K562 (cell line): ENCODE results near the gene IL10RB. TPM values are rescaled to one million over a fixed set of nuclear protein-coding genes. Genes with fewer than 3 reads are reported as not detected.

ENCODE experiments used
- ATAC-seq: fragments of 200-7000 bp; cut with Tn5 transposase; 3 replicates; pipeline ENCODE4 v1.9.1; 2020; ENCODE audit warnings: moderate library complexity
- BruUV-seq: library from RNA; stranded (reverse); fragments of 400-500 nt; replicated peaks from 2 replicates; lab custom pipeline; 2021; lab: Mats Ljungman, UMichigan
- CTCF ChIA-PET: fragments of 300-600 bp; formaldehyde crosslinking; extraction: SDS; loops from one replicate; lab custom pipeline; 2021; ENCODE audit warnings: low intra/inter-chr PET ratio; lab: Yijun Ruan, JAX
- POLR2A ChIA-PET: fragments of 300-600, 350-650 bp; sonication (Branson Sonifier 250); formaldehyde crosslinking; extraction: SDS; loops from one replicate; lab custom pipeline; 2021; ENCODE audit warnings: antibody characterized with exemption, inconsistent platforms; lab: Yijun Ruan, JAX
- DNase-seq, 4 experiments: peaks; one replicate each; pipeline versions ENCODE4 v3.0.0 to v3.0.0-alpha.2; 2011 to 2018; ENCODE audit warnings: low spot score in 3 of 4, mixed read lengths in 3 of 4; ENCODE audit errors: extremely low read depth in 1 of 4
- FAIRE-seq: peaks from 2 replicates; lab custom pipeline; 2011; peaks lifted over from hg19 to GRCh38; lab: Jason Lieb, UNC
- H2AFZ ChIP-seq: 2 replicates; pipeline ENCODE4 v1.6.0; 2011; ENCODE audit warnings: low read depth, low read length, control low read depth, inconsistent platforms
- H3K27ac ChIP-seq: fragments of 200-600 bp; 3 replicates; pipeline ENCODE4 v1.8.0; 2011; ENCODE audit warnings: low read depth, mild to moderate bottlenecking, control low read depth, inconsistent platforms, low read length, moderate library complexity, mixed read lengths; ENCODE audit errors: extremely low read depth
- H3K27me3 ChIP-seq, 2 experiments: fragments of 300-600 bp in 1 of 2; 2 replicates in 1 of 2; 3 replicates in 1 of 2; pipeline versions ENCODE4 v1.6.0 to v1.8.0; 2011; ENCODE audit warnings: inconsistent platforms in 2 of 2, low read length in 2 of 2, mild to moderate bottlenecking in 1 of 2, mixed read lengths in 1 of 2, moderate library complexity in 1 of 2; ENCODE audit not compliant: control insufficient read depth in 2 of 2, insufficient read depth in 2 of 2
- H3K36me3 ChIP-seq: fragments of 300-600 bp; 3 replicates; pipeline ENCODE4 v1.8.0; 2011; ENCODE audit warnings: mild to moderate bottlenecking, low read length, inconsistent platforms; ENCODE audit not compliant: control insufficient read depth, insufficient read depth
- H3K4me1 ChIP-seq, 2 experiments: fragments of 200-600 bp in 1 of 2; replicated peaks in 1 of 2; 2 replicates in 1 of 2; 3 replicates in 1 of 2; pipeline versions ENCODE4 v1.5.1 to v1.8.0; 2011; ENCODE audit warnings: inconsistent platforms in 2 of 2, low read length in 2 of 2, mild to moderate bottlenecking in 1 of 2, mixed read lengths in 1 of 2, moderate library complexity in 1 of 2; ENCODE audit not compliant: control insufficient read depth in 2 of 2, insufficient read depth in 2 of 2
- H3K4me2 ChIP-seq: 2 replicates; pipeline ENCODE4 v1.6.1; 2011; ENCODE audit warnings: low read length, control low read depth, inconsistent platforms, mixed read lengths; ENCODE audit not compliant: insufficient read depth
- H3K4me3 ChIP-seq: fragments of 200-600 bp; sonication (generic), shearing (Covaris generic); 2 replicates; pipeline ENCODE4 v1.5.1; 2016; ENCODE audit warnings: control low read depth, inconsistent platforms
- H3K79me2 ChIP-seq: fragments of 200-600 bp; 3 replicates; pipeline ENCODE4 v1.8.0; 2011; ENCODE audit warnings: low read length, inconsistent platforms; ENCODE audit not compliant: control insufficient read depth, insufficient read depth
- H3K9ac ChIP-seq, 2 experiments: 2 replicates each; pipeline versions ENCODE4 v1.6.0 to v1.6.1; 2011; ENCODE audit warnings: low read depth in 2 of 2, low read length in 2 of 2, control low read depth in 1 of 2, inconsistent platforms in 1 of 2, mild to moderate bottlenecking in 1 of 2, mixed read lengths in 1 of 2; ENCODE audit not compliant: insufficient read depth in 1 of 2
- H3K9me1 ChIP-seq: one replicate; pipeline ENCODE4 v1.6.0; 2011; ENCODE audit warnings: inconsistent platforms, mild to moderate bottlenecking, low read length, moderate library complexity; ENCODE audit not compliant: control insufficient read depth, insufficient read depth
- H3K9me3 ChIP-seq: replicated peaks from 2 replicates; pipeline ENCODE4 v1.5.1; 2011; ENCODE audit warnings: low read depth, low read length, inconsistent platforms; ENCODE audit not compliant: control insufficient read depth, insufficient read depth
- H4K20me1 ChIP-seq: replicated peaks from 2 replicates; pipeline ENCODE4 v1.6.1; 2011; ENCODE audit warnings: low read length, inconsistent platforms, mixed read lengths; ENCODE audit not compliant: control insufficient read depth, insufficient read depth
- C11orf30 ChIP-seq: fragments of 450-650 bp; IDR thresholded peaks from 2 replicates; pipeline ENCODE4 v1.6.1; 2016; ENCODE audit warnings: low read depth, mild to moderate bottlenecking
- HNRNPLL ChIP-seq: fragments of 200-400 bp; formaldehyde crosslinking; IDR thresholded peaks from 2 replicates; pipeline ENCODE4 v1.6.1; 2017; ENCODE audit warnings: low read length, low read depth, mild to moderate bottlenecking; ENCODE audit not compliant: poor library complexity, severe bottlenecking
- RBFOX2 ChIP-seq: fragments of 200-400 bp; formaldehyde crosslinking; IDR thresholded peaks from 2 replicates; pipeline ENCODE4 v1.6.1; 2017; ENCODE audit warnings: low read depth, mild to moderate bottlenecking, low read length, moderate library complexity
- RHOXF2B ChIP-seq: fragments of 250-450 bp; sonication (Bioruptor Pico); conservative IDR thresholded peaks from 2 replicates; pipeline ENCODE4 v1.5.1; 2021
- ZNF316 ChIP-seq: fragments of 450-650 bp; IDR thresholded peaks from 2 replicates; pipeline ENCODE4 v1.6.1; 2016
- ZNF347 ChIP-seq: fragments of 450-650 bp; formaldehyde crosslinking; IDR thresholded peaks from 2 replicates; pipeline ENCODE4 v1.4.0; 2020; ENCODE audit warnings: low read depth, mild to moderate bottlenecking, moderate library complexity
- ZNF696 ChIP-seq: fragments of 250-450 bp; sonication (Bioruptor Pico); conservative IDR thresholded peaks from 2 replicates; pipeline ENCODE4 v1.4.0; 2020; ENCODE audit warnings: mild to moderate bottlenecking, moderate library complexity
- WGBS: fragments of 100-300 bp; shearing (Covaris generic); methylation state at CpG from one replicate; pipeline ENCODE4 v1.1.6; 2016; ENCODE audit warnings: low coverage, mixed read lengths; ENCODE audit not compliant: insufficient coverage; ENCODE audit errors: missing lambda C conversion rate; 5-methylcytosine and 5-hydroxymethylcytosine counted together
- in situ Hi-C: fragments of 300-500 bp; cut with MboI; formaldehyde crosslinking; loops from 4 replicates; pipeline ENCODE4 v1.15.0; 2018; ENCODE audit warnings: inconsistent platforms, mixed read lengths
- intact Hi-C: fragments of 100-400 bp; cut with micrococcal nuclease; formaldehyde crosslinking; loops from 2 replicates; pipeline ENCODE4 v1.14.2; 2022
- polyA plus RNA-seq, 8 experiments: library from polyadenylated mRNA; depleted of rRNA in 4 of 8; stranded (reverse) in 5 of 8; unstranded in 3 of 8; fragments of >200 nt; fragmentation: Nextera tagmentation in 2 of 8; fragmentation: Illumina TruSeq in 1 of 8; extraction: Ambion mirVana in 2 of 8; extraction: Trizol in 1 of 8; gene quantifications; 2 replicates each; pipeline versions ENCODE4 v1.2.1 to v1.2.3, GENCODE V29; 2011 to 2014; ENCODE audit warnings: inconsistent platforms in 1 of 8, missing spikeins in 1 of 8
- total RNA-seq, 7 experiments: library from RNA; depleted of rRNA in 6 of 7; stranded (reverse); fragments of >200 nt in 6 of 7; fragmentation: Illumina TruSeq in 2 of 7; extraction: Trizol in 2 of 7; gene quantifications; 2 replicates each; pipeline versions ENCODE4 v1.2.1 to v1.2.3, GENCODE V29; 2011 to 2021; ENCODE audit warnings: low replicate concordance in 1 of 7
- TF ChIP-seq, protein P1 (sequence below): fragments of 450-650 bp; IDR thresholded peaks from 2 replicates; pipeline ENCODE4 v1.6.1; 2017; ENCODE audit warnings: antibody characterized with exemption, mild to moderate bottlenecking
- TF ChIP-seq, protein P2 (sequence below): sonication (generic); formaldehyde crosslinking; IDR thresholded peaks from 2 replicates; pipeline ENCODE4 v1.5.0; 2020; ENCODE audit warnings: missing genetic modification reagents
- TF ChIP-seq, protein P3 (sequence below): fragments of 450-650 bp; formaldehyde crosslinking; IDR thresholded peaks from 2 replicates; pipeline ENCODE4 v1.4.0; 2020; ENCODE audit warnings: mild to moderate bottlenecking, moderate library complexity

Gene IL10RB
- total and polyA plus RNA-seq, 9 of the 15 experiments (the other 6 are each of a cell fraction or from before 2014, with no cell fraction given), result 10.9 to 33.8 (median 23.0) TPM

DNA sequence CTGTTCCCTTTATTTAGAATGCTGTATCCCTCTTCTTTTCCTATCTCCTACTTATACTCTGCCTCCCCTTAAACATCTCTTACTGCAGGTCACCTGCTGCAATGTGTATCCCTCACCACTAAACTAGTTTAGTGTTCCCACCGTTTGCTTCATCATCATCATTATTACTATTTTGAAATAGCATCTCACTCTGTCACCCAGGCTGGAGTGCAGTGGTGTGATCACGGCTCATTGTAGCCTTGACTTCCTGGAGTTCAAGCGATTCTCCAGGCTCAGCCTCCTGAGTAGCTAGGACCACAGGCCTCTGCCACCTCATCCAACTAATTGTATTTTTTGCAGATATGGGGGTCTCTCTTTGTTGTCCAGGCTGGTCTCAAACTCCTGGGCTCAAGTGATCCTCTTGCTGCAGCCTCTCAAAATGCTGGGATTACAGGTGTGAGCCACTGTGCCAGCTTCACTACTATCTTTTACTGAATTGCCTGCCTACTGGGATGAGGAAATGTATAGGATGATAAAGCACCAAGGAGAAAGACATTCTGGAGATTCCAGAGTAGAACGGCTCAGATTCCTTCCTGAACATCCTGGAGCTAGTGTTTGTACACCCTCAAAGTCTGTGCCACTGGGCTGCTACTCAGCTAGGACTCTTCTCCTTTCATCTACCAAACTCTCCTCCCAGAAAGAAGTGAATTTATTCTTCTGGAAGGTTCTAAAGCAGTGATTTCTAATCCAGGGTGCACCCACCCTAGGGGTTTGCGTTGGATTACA, 50.0 kb downstream of the IL10RB start (continued):
- TF ChIP-seq, protein P1, sequence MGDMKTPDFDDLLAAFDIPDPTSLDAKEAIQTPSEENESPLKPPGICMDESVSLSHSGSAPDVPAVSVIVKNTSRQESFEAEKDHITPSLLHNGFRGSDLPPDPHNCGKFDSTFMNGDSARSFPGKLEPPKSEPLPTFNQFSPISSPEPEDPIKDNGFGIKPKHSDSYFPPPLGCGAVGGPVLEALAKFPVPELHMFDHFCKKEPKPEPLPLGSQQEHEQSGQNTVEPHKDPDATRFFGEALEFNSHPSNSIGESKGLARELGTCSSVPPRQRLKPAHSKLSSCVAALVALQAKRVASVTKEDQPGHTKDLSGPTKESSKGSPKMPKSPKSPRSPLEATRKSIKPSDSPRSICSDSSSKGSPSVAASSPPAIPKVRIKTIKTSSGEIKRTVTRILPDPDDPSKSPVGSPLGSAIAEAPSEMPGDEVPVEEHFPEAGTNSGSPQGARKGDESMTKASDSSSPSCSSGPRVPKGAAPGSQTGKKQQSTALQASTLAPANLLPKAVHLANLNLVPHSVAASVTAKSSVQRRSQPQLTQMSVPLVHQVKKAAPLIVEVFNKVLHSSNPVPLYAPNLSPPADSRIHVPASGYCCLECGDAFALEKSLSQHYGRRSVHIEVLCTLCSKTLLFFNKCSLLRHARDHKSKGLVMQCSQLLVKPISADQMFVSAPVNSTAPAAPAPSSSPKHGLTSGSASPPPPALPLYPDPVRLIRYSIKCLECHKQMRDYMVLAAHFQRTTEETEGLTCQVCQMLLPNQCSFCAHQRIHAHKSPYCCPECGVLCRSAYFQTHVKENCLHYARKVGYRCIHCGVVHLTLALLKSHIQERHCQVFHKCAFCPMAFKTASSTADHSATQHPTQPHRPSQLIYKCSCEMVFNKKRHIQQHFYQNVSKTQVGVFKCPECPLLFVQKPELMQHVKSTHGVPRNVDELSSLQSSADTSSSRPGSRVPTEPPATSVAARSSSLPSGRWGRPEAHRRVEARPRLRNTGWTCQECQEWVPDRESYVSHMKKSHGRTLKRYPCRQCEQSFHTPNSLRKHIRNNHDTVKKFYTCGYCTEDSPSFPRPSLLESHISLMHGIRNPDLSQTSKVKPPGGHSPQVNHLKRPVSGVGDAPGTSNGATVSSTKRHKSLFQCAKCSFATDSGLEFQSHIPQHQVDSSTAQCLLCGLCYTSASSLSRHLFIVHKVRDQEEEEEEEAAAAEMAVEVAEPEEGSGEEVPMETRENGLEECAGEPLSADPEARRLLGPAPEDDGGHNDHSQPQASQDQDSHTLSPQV, result no peak
- TF ChIP-seq, protein P2, sequence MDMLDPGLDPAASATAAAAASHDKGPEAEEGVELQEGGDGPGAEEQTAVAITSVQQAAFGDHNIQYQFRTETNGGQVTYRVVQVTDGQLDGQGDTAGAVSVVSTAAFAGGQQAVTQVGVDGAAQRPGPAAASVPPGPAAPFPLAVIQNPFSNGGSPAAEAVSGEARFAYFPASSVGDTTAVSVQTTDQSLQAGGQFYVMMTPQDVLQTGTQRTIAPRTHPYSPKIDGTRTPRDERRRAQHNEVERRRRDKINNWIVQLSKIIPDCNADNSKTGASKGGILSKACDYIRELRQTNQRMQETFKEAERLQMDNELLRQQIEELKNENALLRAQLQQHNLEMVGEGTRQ, result no peak
- no peak for TF ChIP-seq HNRNPLL

DNA sequence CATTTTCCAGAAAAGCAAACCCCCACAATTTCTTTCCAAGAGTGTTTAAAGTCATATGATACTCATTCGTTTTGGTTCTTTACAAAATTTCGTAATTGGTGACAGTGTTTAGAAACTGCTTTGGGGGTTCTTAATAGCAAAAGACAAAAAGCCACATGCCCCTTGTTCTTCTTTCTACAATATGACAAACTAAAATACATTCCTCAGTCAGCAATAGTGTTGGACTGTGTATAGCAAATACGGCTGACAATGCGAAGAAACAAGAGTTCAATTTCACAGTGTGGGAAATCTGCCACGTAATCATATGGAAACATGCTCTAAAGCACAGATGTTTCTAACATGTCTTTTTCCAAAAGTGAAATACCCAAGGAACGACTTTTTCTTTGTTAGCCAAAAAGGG, 51.0 kb downstream of the IL10RB start:
- in situ Hi-C loops, result no loop called here
- no peaks in the 10 kb centered on the region for H4K20me1 ChIP-seq
- H3K4me1 ChIP-seq, result no peaks in the 10 kb centered on the region
- H3K9me1 ChIP-seq, result no peaks in the 10 kb centered on the region
- no peak overlapping the region for H3K27ac ChIP-seq
- no peaks in the 10 kb centered on the region; the same call in 1 of the 2 replicates for H3K9me3 ChIP-seq
- WGBS, result 11% methylated on average over 6 of the region's 6 CpGs
- peaks cover 5 to 12% of the 10 kb centered on the region in 2 experiments; a peak in 4 of 5 replicates for H3K27me3 ChIP-seq
- no peak overlapping the region for H3K9ac ChIP-seq
- no peak overlapping the region for H3K4me2 ChIP-seq
- ATAC-seq (no peak), FAIRE-seq (no peak), DNase-seq (no peak)
- BruUV-seq, result no TSS peak
- no peak overlapping the region for H2AFZ ChIP-seq
- no peaks in the 10 kb centered on the region for H3K36me3 ChIP-seq
- POLR2A ChIA-PET, result interaction anchor here (0.9 kb wide), 1 partner anchor 9 kb away, joined by 6 read pairs; no protein-coding TSS in a partner anchor
- H3K79me2 ChIP-seq, result no peaks in the 10 kb centered on the region
- TF ChIP-seq RBFOX2 (no peak), ZNF347 (CRISPR knock-in tag) (no peak), RHOXF2B (CRISPR knock-in tag) (no peak), ZNF696 (CRISPR knock-in tag) (no peak), ZNF316 (peak; percentile 66), C11orf30 (peak; percentile 30; the same call in 1 of the 2 replicates)
- TF ChIP-seq, protein P3, sequence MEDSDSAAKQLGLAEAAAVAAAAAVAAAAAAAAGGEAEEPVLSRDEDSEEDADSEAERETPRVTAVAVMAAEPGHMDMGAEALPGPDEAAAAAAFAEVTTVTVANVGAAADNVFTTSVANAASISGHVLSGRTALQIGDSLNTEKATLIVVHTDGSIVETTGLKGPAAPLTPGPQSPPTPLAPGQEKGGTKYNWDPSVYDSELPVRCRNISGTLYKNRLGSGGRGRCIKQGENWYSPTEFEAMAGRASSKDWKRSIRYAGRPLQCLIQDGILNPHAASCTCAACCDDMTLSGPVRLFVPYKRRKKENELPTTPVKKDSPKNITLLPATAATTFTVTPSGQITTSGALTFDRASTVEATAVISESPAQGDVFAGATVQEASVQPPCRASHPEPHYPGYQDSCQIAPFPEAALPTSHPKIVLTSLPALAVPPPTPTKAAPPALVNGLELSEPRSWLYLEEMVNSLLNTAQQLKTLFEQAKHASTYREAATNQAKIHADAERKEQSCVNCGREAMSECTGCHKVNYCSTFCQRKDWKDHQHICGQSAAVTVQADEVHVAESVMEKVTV (CRISPR knock-in tag), result no peak
- intact Hi-C loops, result no loop called here
- H3K4me3 ChIP-seq, result no peak overlapping the region
- CTCF ChIA-PET, result no interaction called here
